ENCODE results near the gene GFY.
"Not testable (repeated sequence)": the region's sequence is repeated elsewhere in the genome, so short reads cannot be mapped to it uniquely, and the experiment has no call there.

Gene GFY

GRCh38 chr19:49470615-49470978 lies 45.4 kb downstream of the GFY start:
- no peak for DNase-seq (ENCODE audit: low read depth)

- DNase-seq (ENCODE audit: low read depth) = no peak
These were observed 47.7 kb downstream of the GFY start for GRCh38 chr19:49472936-49473335.

DNA sequence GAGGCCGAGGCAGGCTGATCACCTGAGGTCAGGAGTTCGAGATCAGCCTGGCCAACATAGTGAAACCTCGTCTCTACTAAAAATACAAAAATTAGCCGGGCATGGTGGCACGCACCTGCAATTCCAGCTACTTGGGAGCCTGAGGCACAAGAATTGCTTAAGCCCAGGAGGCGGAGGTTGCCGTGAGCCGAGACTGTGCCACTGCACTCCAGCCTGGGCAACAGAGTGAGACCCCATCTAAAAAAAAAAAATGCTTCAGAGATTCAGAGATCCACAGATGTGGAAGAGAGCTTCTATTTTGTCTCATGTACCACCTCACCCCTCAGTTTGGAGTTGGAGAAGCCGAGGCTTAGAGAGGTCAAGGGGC lies 48.3 kb downstream of the GFY start:
- not testable (repeated sequence) for DNase-seq (ENCODE audit: low read depth)

- DNase-seq (ENCODE audit: low read depth) = no peak
These were observed 48.8 kb downstream of the GFY start, which contains the start of gene FLT3LG for GRCh38 chr19:49473868-49474541. Gene FLT3LG, plus strand, starts transcription at chr19:49474215. Its CDS starts 425 bp downstream, at chr19:49474640.

GRCh38 chr19:49474542-49474924 lies 49.3 kb downstream of the GFY start:
- DNase-seq (ENCODE audit: low read depth) = no peak

DNA sequence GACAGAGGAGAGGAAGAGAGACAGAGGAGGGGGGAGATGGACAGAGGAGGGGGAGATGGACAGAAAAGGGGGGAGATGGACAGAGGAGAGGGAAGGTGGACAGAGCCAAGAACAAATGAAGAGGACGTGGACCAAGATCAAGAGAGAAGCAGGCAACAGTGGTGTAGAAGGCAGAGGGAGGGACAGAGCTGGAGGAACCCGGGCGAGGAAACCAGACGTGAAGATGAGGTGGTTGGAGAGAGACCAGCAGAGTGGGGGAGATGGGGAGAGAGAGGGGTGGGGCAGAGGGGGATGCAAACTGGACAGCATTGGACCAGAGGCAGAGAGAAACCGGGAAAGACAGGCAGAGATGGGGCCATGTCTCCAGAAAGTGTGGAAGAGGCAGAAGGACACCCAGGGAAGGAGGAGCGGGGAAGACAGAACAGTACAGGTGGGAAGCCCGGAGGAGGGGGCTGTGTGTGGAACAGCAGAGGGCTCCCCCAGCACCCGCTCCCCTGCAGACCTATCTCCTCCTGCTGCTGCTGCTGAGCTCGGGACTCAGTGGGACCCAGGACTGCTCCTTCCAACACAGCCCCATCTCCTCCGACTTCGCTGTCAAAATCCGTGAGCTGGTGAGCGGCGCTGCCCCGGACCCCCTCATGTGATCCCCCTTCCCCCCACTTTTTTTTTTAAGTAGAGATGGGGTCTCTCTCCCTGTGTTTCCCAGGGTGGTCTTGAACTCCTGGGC lies 50.2 kb downstream of the GFY start:
- DNase-seq (ENCODE audit: low read depth) = no peak

- no peak for DNase-seq (ENCODE audit: low read depth)
These were observed 51.0 kb downstream of the GFY start for GRCh38 chr19:49475995-49476880.
